Glutamatergic neuron (in vitro differentiated cells): ENCODE results near the gene NAV3. TPM values are rescaled to one million over a fixed set of nuclear protein-coding genes. Genes with fewer than 3 reads are reported as not detected.

Experiments used
- DNase-seq: peaks from one replicate; pipeline ENCODE4 v3.0.0; 2022
- H3K27ac Mint-ChIP-seq: one replicate; pipeline ENCODE4 v1.8.0; 2020; ENCODE audit warnings: mild to moderate bottlenecking, mixed read lengths, inconsistent platforms; ENCODE audit not compliant: unreplicated experiment
- H3K27me3 Mint-ChIP-seq: one replicate; pipeline ENCODE4 v1.8.0; 2020; ENCODE audit warnings: mild to moderate bottlenecking, moderate library complexity, mixed read lengths, inconsistent platforms; ENCODE audit not compliant: unreplicated experiment
- H3K36me3 Mint-ChIP-seq: one replicate; pipeline ENCODE4 v1.8.0; 2020; ENCODE audit warnings: mild to moderate bottlenecking, mixed read lengths, inconsistent platforms; ENCODE audit not compliant: unreplicated experiment
- H3K4me1 Mint-ChIP-seq: one replicate; pipeline ENCODE4 v1.8.0; 2020; ENCODE audit warnings: mild to moderate bottlenecking, low read depth, mixed read lengths, inconsistent platforms; ENCODE audit not compliant: unreplicated experiment
- H3K4me3 Mint-ChIP-seq: one replicate; pipeline ENCODE4 v1.8.0; 2020; ENCODE audit warnings: mild to moderate bottlenecking, mixed read lengths, inconsistent platforms; ENCODE audit not compliant: unreplicated experiment
- H3K9me3 Mint-ChIP-seq: one replicate; pipeline ENCODE4 v1.8.0; 2020; ENCODE audit warnings: mild to moderate bottlenecking, moderate library complexity, mixed read lengths, inconsistent platforms; ENCODE audit not compliant: unreplicated experiment
- CTCF ChIP-seq: fragments of 200-600 bp; sonication (generic); IDR thresholded peaks from one replicate; pipeline ENCODE4 v1.5.0; 2021; ENCODE audit not compliant: partially characterized antibody, unreplicated experiment
- total RNA-seq: library from RNA; stranded (reverse); fragmentation: NEBNext Ultra II Directional; extraction: Animal tissue kit (Norgen Biotek cat#: 25700); gene quantifications from one replicate; pipeline ENCODE4 v1.2.1, GENCODE V29; 2021; ENCODE audit not compliant: unreplicated experiment

Gene NAV3
- total RNA-seq, 1 donor from 2014 or later: 13.6 TPM

- no peak for DNase-seq
- peaks cover under 1% of the 10 kb centered on the region for H3K9me3 Mint-ChIP-seq
- TF ChIP-seq CTCF: no peak
- no peaks in the 10 kb centered on the region for H3K36me3 Mint-ChIP-seq
- no peak overlapping the region for H3K27ac Mint-ChIP-seq
- no peak overlapping the region for H3K4me3 Mint-ChIP-seq
- H3K4me1 Mint-ChIP-seq: no peaks in the 10 kb centered on the region
- H3K27me3 Mint-ChIP-seq: no peaks in the 10 kb centered on the region
Observed at GRCh38 chr12:78062786-78063185, 232.1 kb downstream of the NAV3 start.

- no peak overlapping the region for H3K27ac Mint-ChIP-seq
- H3K4me1 Mint-ChIP-seq: no peaks in the 10 kb centered on the region
- no peaks in the 10 kb centered on the region for H3K27me3 Mint-ChIP-seq
- no peak for TF ChIP-seq CTCF
- no peaks in the 10 kb centered on the region for H3K9me3 Mint-ChIP-seq
- no peaks in the 10 kb centered on the region for H3K36me3 Mint-ChIP-seq
- H3K4me3 Mint-ChIP-seq: no peak overlapping the region
- no peak for DNase-seq
Observed at GRCh38 chr12:78081590-78082314, 251.1 kb downstream of the NAV3 start.

- no peaks in the 10 kb centered on the region for H3K9me3 Mint-ChIP-seq
Observed at GRCh38 chr12:78085542-78086182, 255.0 kb downstream of the NAV3 start.

GRCh38 chr12:78086553-78087362 is 256.1 kb downstream of the NAV3 start:
- no peak for DNase-seq
- no peak overlapping the region for H3K27ac Mint-ChIP-seq
- peak; percentile 16 for TF ChIP-seq CTCF
- no peak overlapping the region for H3K4me3 Mint-ChIP-seq
- no peaks in the 10 kb centered on the region for H3K9me3 Mint-ChIP-seq
- H3K4me1 Mint-ChIP-seq: no peaks in the 10 kb centered on the region
- H3K36me3 Mint-ChIP-seq: no peaks in the 10 kb centered on the region
- H3K27me3 Mint-ChIP-seq: no peaks in the 10 kb centered on the region

More at GRCh38 chr12:78085542-78086182, 255.0 kb downstream of the NAV3 start:
- H3K27ac Mint-ChIP-seq: no peak overlapping the region
- DNase-seq: no peak
- H3K36me3 Mint-ChIP-seq: no peaks in the 10 kb centered on the region
- no peak for TF ChIP-seq CTCF
- no peak overlapping the region for H3K4me3 Mint-ChIP-seq
- no peaks in the 10 kb centered on the region for H3K27me3 Mint-ChIP-seq
- H3K4me1 Mint-ChIP-seq: no peaks in the 10 kb centered on the region
